ENCODE data around the gene SNX4.
A peak's percentile ranks its signal among the peaks of the same experiment; 100 is the strongest.
"Not testable (repeated sequence)": the region's sequence is repeated elsewhere in the genome, so short reads cannot be mapped to it uniquely, and the experiment has no call there.

SNX4 gene

DNA sequence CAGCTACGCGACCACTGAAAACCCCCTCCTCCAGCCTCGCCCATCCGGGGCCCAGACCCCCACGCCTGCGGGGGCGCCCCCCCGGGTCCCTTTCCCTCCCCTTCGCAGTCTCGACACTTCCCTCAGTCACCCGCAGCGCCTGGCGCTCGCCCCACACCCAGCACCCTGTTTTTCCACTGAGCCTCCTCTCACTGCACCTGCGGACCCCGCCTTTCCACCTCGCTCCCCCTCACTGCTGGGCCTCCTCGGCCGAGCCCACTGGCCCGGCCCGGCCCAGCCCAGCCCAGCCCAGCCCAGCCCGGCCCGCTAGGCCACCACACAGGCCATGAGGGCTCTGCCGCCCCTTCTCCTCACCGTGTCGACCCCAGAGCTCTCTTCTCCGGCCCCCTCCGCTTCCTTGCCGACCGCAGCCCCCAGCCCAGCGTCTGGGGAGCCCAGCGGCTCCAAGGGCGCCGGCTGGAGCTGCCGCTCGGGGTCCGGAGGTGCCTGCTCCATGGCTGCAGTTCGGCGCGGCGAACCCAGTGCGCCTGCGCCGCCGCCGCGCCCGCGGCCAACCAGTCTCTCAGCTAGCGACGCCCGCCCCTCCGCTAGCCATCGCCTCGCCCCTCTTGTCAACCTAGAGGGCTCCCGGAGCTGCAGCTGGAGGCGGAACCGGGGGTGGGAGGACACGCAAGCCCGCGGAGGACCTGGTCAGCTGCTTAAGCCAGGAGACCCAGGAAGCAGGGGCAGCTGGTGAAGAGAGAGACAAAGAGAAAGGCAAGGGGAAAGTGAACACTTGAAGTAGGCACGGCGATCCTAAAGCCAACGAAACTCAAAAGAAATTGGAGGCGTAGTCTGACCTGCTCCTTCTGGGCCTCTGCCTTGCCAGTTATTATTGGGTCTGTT lies at the start of gene SNX4:
Gene SNX4, minus strand, starts transcription at position 525 of the 885 bp plus-strand sequence. Its CDS starts 30 bp downstream, at position 495.
- DNase-seq (ENCODE audit: low read depth in 2 of 2), result peak; percentile 72 to 76

GRCh38 chr3:125556314-125556713 lies 36.3 kb upstream of the SNX4 start:
- no peak for DNase-seq (ENCODE audit: low read depth in 2 of 2)

DNA sequence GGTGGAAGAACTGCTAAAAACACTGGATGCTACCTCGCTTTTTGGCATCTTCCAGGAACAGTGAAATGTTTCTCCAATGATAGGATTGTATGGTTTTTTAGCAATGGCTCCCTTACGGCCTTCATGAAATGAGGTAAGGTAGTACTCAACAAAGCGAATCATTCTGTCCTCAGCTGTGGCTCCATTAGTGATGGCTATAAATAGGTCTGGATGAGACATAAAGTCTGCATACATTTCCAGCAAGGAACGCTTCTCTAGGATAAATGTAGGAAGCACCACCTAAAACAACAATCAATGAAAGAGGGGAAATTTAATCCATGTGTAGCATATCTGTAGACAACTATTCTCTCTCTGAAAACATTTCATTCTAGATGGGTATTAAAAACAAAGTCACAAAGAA lies 32.4 kb upstream of the SNX4 start:
- DNase-seq (ENCODE audit: low read depth in 2 of 2), result no peak

- no peak for DNase-seq (ENCODE audit: low read depth in 2 of 2)
Measured at GRCh38 chr3:125528920-125529319, 8.9 kb upstream of the SNX4 start.

- no peak for DNase-seq (ENCODE audit: low read depth in 2 of 2)
Measured at GRCh38 chr3:125525153-125525552, 5.2 kb upstream of the SNX4 start.

DNA sequence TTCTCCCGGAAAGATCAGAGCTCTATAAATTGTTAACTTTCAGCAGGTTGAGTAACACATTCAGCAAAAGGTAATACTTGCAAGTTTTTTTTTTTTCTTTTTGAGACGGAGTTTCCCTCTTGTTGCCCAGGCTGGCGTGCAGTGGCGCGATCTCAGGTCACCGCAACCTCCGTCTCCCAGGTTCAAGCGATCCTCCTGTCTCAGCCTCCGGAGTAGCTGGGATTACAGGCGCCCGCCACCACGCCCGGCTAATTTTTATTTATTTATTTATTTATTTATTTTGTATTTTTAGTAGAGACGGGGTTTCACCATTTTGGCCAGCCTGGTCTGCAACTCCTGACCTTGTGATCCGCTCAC lies 539 bp upstream of the SNX4 start:
- DNase-seq (ENCODE audit: low read depth in 2 of 2), result not testable (repeated sequence)

GRCh38 chr3:125515421-125515820 lies 4.6 kb downstream of the SNX4 start:
- DNase-seq (ENCODE audit: low read depth in 2 of 2), result no peak

- DNase-seq (ENCODE audit: low read depth in 2 of 2), result no peak
Measured at GRCh38 chr3:125513490-125514115, 6.4 kb downstream of the SNX4 start.

GRCh38 chr3:125512135-125512920 lies 7.7 kb downstream of the SNX4 start:
- DNase-seq (ENCODE audit: low read depth in 2 of 2), result no peak

GRCh38 chr3:125511420-125512118 lies 8.4 kb downstream of the SNX4 start:
- no peak for DNase-seq (ENCODE audit: low read depth in 2 of 2)

DNA sequence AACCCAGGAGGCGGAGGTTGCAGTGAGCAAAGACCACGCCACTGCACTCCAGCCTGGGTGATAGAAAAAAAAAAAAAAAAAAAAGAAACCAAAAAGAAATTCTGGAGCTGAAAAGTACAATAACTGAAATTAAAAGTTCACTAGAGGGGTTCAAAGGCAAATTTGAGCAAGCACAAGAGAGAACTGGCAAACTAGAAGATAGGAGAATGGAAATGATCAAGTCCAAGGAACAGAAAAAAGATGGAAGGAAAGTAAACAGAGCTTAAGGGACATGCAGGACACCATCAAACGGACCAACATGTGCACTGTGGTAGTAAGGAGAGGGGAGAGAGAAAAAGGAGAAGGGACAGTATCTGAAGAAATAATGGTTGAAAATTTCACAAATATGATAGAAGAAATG lies 12.9 kb downstream of the SNX4 start:
- no peak for DNase-seq (ENCODE audit: low read depth in 2 of 2)

GRCh38 chr3:125498630-125499029 lies 21.4 kb downstream of the SNX4 start:
- no peak for DNase-seq (ENCODE audit: low read depth in 2 of 2)

DNA sequence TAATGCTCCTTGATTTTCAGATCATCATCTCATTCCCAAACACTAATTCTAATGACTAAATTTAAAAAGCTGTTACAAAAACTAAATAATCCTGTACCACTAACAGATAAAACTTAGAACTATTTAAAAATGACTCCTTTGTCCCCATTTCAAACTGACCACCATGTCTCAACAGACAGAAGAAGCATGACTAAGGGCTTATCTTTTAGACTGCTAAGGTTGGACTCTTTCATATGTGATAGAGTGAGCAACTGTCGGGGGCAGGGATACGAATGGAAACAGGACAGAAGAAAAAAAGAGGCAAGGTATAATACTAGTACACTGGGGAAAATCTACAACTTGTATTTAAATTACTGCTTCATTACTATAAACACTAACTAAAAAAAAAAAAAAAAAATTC lies 23.3 kb downstream of the SNX4 start:
- no peak for DNase-seq (ENCODE audit: low read depth in 2 of 2)

DNA sequence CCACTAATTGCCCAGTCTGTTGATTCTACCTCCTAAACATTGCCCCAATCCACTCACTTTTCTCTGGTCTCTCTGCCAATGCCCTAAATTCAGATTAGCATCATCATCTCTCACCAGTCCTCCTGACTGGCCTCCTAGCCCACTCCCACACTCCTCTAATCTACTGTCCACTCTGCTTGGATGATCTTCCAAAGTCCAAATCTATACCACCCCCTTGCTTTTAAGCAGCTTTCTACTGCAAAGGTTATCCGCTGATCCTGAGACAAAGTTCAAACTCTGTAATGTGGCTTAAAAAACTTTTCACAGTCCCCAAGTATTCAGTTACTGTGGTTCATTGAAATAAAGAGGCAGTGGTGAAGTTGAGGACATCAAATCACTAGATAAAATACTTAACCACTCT lies 37.6 kb downstream of the SNX4 start:
- DNase-seq (ENCODE audit: low read depth in 2 of 2), result no peak

- no peak for DNase-seq (ENCODE audit: low read depth in 2 of 2)
Measured at GRCh38 chr3:125481786-125482185, 38.2 kb downstream of the SNX4 start.

DNA sequence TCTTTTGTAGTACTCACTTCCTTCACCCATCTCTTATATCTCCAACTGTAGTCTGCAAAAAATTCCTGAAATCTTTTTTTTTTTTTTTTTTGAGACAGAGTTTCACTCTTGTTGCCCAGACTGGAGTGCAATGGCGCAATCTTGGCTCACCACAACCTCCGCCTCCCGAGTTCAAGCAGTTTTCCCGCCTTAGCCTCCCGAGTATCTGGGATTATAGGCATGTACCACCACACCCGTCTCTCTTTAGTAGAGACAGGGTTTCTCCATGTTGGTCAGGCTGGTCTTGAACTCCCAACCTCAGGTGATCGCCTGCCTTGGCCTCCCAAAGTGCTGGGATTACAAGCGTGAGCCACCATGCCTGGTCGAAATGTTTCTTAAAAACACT lies 38.6 kb downstream of the SNX4 start:
- DNase-seq (ENCODE audit: low read depth in 2 of 2), result not testable (repeated sequence)

DNA sequence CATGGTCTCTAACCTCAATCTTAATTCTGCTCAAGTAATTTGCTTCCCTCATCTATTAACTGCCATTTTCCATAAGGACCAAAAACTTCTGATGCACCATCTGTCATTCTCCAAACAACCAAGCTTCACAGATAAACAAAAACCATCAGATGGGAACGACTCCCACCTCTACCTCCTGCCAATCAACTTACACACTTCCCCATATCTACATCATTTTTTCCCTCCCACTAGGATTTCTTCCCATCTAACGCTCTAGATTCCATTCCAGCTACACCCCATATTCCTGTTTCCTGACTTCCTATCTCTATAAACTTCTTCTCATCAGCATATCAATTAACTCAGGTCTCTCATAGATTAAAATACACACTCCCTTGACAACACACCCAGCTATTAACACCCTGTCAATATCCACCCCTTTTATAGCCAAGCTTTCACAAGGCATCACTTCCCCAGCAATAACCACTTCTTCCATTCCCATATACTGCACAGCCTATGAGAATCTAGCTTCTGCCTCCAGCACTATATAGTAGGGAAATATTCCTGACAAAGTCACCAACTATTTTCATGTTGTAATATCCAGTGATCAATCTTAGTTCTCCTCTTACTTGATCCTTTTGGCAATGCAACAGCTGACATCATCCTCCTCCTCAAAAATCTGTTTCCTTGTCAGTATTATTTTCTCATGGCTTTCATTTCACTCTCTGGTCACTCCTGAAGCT lies 39.2 kb downstream of the SNX4 start:
- no peak for DNase-seq (ENCODE audit: low read depth in 2 of 2)

DNA sequence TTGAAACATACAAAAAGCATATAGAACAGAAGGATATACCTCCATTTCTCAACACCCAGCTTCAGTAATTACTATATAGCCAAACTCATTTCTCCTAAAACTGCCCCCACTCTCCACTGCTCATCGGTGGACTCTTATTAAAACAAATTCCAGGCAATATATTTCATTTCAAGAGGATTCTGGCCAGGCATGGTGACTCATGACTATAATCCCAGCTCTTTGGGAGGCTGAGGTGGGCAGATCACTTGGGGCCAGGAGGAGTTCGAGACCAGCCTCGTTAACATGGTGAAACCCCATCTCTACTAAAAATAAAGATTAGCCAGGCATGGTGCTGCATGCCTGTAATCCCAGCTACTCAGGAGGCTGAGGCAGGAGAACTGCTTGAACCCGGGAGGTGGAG lies 40.9 kb downstream of the SNX4 start:
- no peak for DNase-seq (ENCODE audit: low read depth in 2 of 2)

GRCh38 chr3:125478326-125478725 lies 41.7 kb downstream of the SNX4 start:
- no peak for DNase-seq (ENCODE audit: low read depth in 2 of 2)

- DNase-seq (ENCODE audit: low read depth in 2 of 2), result no peak
Measured at GRCh38 chr3:125477701-125478100, 42.3 kb downstream of the SNX4 start.

DNA sequence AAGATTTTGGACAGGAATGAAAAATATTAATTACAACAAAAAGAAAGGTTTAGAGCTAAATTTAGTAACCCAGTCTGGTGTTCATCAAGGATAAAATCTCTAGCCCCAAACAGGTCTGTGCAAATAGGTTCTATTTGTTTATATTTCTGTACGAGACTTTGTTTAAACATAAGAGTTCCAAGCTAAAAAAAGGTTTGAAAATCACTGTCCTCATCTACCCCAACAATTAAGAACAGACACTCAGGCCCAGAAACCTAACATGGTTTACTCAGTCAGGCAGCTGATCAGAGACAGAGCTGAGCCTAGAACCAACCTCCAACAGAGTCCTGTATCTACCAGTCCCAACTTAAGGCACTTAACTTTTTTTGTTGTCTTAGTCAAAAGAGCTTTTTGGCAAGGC lies 49.3 kb downstream of the SNX4 start:
- no peak for DNase-seq (ENCODE audit: low read depth in 2 of 2)

Measured in stimulated activated CD4-positive, alpha-beta T cell treated with anti-CD3 and anti-CD28 coated beads, Interleukin-1b, Interleukin-23, amount 100 ng/mL, for 4 hours (primary cell).